GM18520 (cell line): ENCODE results near the gene ERP27.

ENCODE experiments used
- ATAC-seq: cut with Tn5 transposase; IDR thresholded peaks from one replicate; pipeline ENCODE4 v1.9.1; 2021; ENCODE audit not compliant: unreplicated experiment

The ERP27 gene

GRCh38 chr12:14937014-14937413 lies 1.3 kb downstream of the ERP27 start:
- ATAC-seq, result no peak

- no peak for ATAC-seq
Measured at GRCh38 chr12:14936224-14936861, 2.0 kb downstream of the ERP27 start.

GRCh38 chr12:14935031-14935430 lies 3.3 kb downstream of the ERP27 start:
- no peak for ATAC-seq

GRCh38 chr12:14934511-14934910 lies 3.8 kb downstream of the ERP27 start:
- no peak for ATAC-seq

GRCh38 chr12:14931791-14932560 lies 6.4 kb downstream of the ERP27 start:
- ATAC-seq, result no peak

- ATAC-seq, result no peak
Measured at GRCh38 chr12:14931359-14931758, 7.0 kb downstream of the ERP27 start.

GRCh38 chr12:14930299-14930698 lies 8.0 kb downstream of the ERP27 start:
- ATAC-seq, result no peak

GRCh38 chr12:14928931-14929330 lies 9.4 kb downstream of the ERP27 start:
- no peak for ATAC-seq

- ATAC-seq, result no peak
Measured at GRCh38 chr12:14927267-14927666, 11.1 kb downstream of the ERP27 start.

GRCh38 chr12:14924541-14924940 lies 13.8 kb downstream of the ERP27 start:
- no peak for ATAC-seq

- ATAC-seq, result no peak
Measured at GRCh38 chr12:14923944-14924343, 14.4 kb downstream of the ERP27 start.

- ATAC-seq, result peak; percentile 29
Measured at GRCh38 chr12:14921218-14921617, 17.1 kb downstream of the ERP27 start.

GRCh38 chr12:14920475-14921126 lies 17.7 kb downstream of the ERP27 start:
- peak; percentile 77 for ATAC-seq

GRCh38 chr12:14919455-14919854 lies 18.9 kb downstream of the ERP27 start:
- ATAC-seq, result no peak

- ATAC-seq, result no peak
Measured at GRCh38 chr12:14915736-14916135, 22.6 kb downstream of the ERP27 start.

- no peak for ATAC-seq
Measured at GRCh38 chr12:14913381-14913781, 25.0 kb downstream of the ERP27 start.

- ATAC-seq, result no peak
Measured at GRCh38 chr12:14911131-14911530, 27.2 kb downstream of the ERP27 start.

GRCh38 chr12:14910090-14910915 lies 28.0 kb downstream of the ERP27 start:
- no peak for ATAC-seq

- no peak for ATAC-seq
Measured at GRCh38 chr12:14907953-14908352, 30.4 kb downstream of the ERP27 start.

GRCh38 chr12:14906114-14906513 lies 32.2 kb downstream of the ERP27 start:
- no peak for ATAC-seq

GRCh38 chr12:14905269-14906004 lies 32.9 kb downstream of the ERP27 start:
- ATAC-seq, result no peak
